GM23338 (cell line): ENCODE measurements around the gene DOP1B. TPM values are rescaled to one million over a fixed set of nuclear protein-coding genes. Genes with fewer than 3 reads are reported as not detected.

Experiments
- ATAC-seq: fragments of 200-7000 bp; cut with Tn5 transposase; 3 replicates; pipeline ENCODE4 v1.9.1; 2020
- DNase-seq: peaks from one replicate; pipeline ENCODE4 v3.0.0-alpha.2; 2015; ENCODE audit warnings: low spot score
- H2AFZ ChIP-seq: fragments of 200-600 bp; sonication (generic); 2 replicates; pipeline ENCODE4 v1.8.0; 2016; ENCODE audit warnings: antibody characterized with exemption, mild to moderate bottlenecking, moderate library complexity
- H3F3A ChIP-seq: fragments of 200-600 bp; sonication (generic); replicated peaks from 2 replicates; pipeline ENCODE4 v1.8.0; 2017; ENCODE audit warnings: antibody characterized with exemption, mixed run types, low read depth
- H3K27ac ChIP-seq: fragments of 200-600 bp; sonication (generic); 2 replicates; pipeline ENCODE4 v1.6.1; 2016; ENCODE audit warnings: low read depth
- H3K27me3 ChIP-seq: fragments of 200-600 bp; sonication (generic); 2 replicates; pipeline ENCODE4 v1.8.0; 2016; ENCODE audit warnings: mild to moderate bottlenecking, mixed run types, moderate library complexity; ENCODE audit not compliant: insufficient read depth
- H3K36me3 ChIP-seq: fragments of 200-600 bp; sonication (generic); 2 replicates; pipeline ENCODE4 v1.8.0; 2016; ENCODE audit warnings: mild to moderate bottlenecking; ENCODE audit not compliant: insufficient read depth
- H3K4me1 ChIP-seq: fragments of 200-600 bp; sonication (generic); 2 replicates; pipeline ENCODE4 v1.8.0; 2016; ENCODE audit warnings: mild to moderate bottlenecking, moderate library complexity; ENCODE audit not compliant: insufficient read depth
- H3K4me2 ChIP-seq: fragments of 200-600 bp; sonication (generic); 2 replicates; pipeline ENCODE4 v1.7.1; 2017; ENCODE audit warnings: mixed run types
- H3K4me3 ChIP-seq: fragments of 200-600 bp; sonication (generic); 2 replicates; pipeline ENCODE4 v1.6.1; 2016; ENCODE audit warnings: mixed run types
- H3K79me2 ChIP-seq: fragments of 200-600 bp; sonication (generic); replicated peaks from 2 replicates; pipeline ENCODE4 v1.8.0; 2017; ENCODE audit warnings: mild to moderate bottlenecking; ENCODE audit not compliant: insufficient read depth
- H3K9me2 ChIP-seq: fragments of 200-600 bp; sonication (generic); 2 replicates; pipeline ENCODE4 v1.8.0; 2017; ENCODE audit not compliant: insufficient read depth
- H4K20me1 ChIP-seq: fragments of 200-600 bp; sonication (generic); replicated peaks from 2 replicates; pipeline ENCODE4 v1.8.0; 2017; ENCODE audit warnings: mild to moderate bottlenecking; ENCODE audit not compliant: insufficient read depth
- H3K27ac Mint-ChIP-seq: 2 replicates; pipeline ENCODE4 v1.8.0; 2020; ENCODE audit warnings: inconsistent platforms, mild to moderate bottlenecking, moderate library complexity, mixed read lengths
- H3K27me3 Mint-ChIP-seq: 3 replicates; pipeline ENCODE4 v1.8.0; 2022; ENCODE audit warnings: low read depth, mild to moderate bottlenecking, moderate library complexity, mixed read lengths, inconsistent platforms; ENCODE audit not compliant: insufficient read depth, poor library complexity
- H3K36me3 Mint-ChIP-seq: 3 replicates; pipeline ENCODE4 v1.8.0; 2021; ENCODE audit warnings: low read depth, mild to moderate bottlenecking, inconsistent platforms, moderate library complexity, mixed read lengths
- H3K4me1 Mint-ChIP-seq: 3 replicates; pipeline ENCODE4 v1.8.0; 2020; ENCODE audit warnings: mild to moderate bottlenecking, inconsistent platforms, mixed read lengths
- H3K4me3 Mint-ChIP-seq: 3 replicates; pipeline ENCODE4 v1.8.0; 2021; ENCODE audit warnings: moderate library complexity, mild to moderate bottlenecking, inconsistent platforms, mixed read lengths
- H3K9me3 Mint-ChIP-seq: 3 replicates; pipeline ENCODE4 v1.8.0; 2020; ENCODE audit warnings: moderate library complexity, mild to moderate bottlenecking, inconsistent platforms, mixed read lengths
- CREB1 ChIP-seq: fragments of 250-450 bp; sonication (Bioruptor Pico); IDR thresholded peaks from 2 replicates; pipeline ENCODE4 v1.5.0; 2020; ENCODE audit warnings: low read depth, mild to moderate bottlenecking, moderate library complexity
- EZH2 ChIP-seq: fragments of 200-600 bp; sonication (generic); IDR thresholded peaks from one replicate; pipeline ENCODE4 v1.8.0; 2017; ENCODE audit warnings: antibody characterized with exemption, mild to moderate bottlenecking, low read depth; ENCODE audit not compliant: unreplicated experiment
- EZH2phosphoT487 ChIP-seq: fragments of 200-600 bp; sonication (generic); IDR thresholded peaks from one replicate; pipeline ENCODE4 v1.8.1; 2018; ENCODE audit warnings: antibody characterized with exemption; ENCODE audit not compliant: unreplicated experiment
- JUNB ChIP-seq: IDR thresholded peaks from one replicate; pipeline ENCODE4 v1.6.1; 2016; ENCODE audit warnings: antibody characterized with exemption; ENCODE audit not compliant: unreplicated experiment
- NANOG ChIP-seq: IDR thresholded peaks from 2 replicates; pipeline ENCODE4 v1.6.1; 2016; ENCODE audit warnings: antibody characterized with exemption, borderline replicate concordance
- POLR2AphosphoS5 ChIP-seq: IDR thresholded peaks from 2 replicates; pipeline ENCODE4 v1.6.1; 2016; ENCODE audit warnings: antibody characterized with exemption, low read depth
- STAT1 ChIP-seq: IDR thresholded peaks from one replicate; pipeline ENCODE4 v1.6.1; 2016; ENCODE audit warnings: antibody characterized with exemption; ENCODE audit not compliant: unreplicated experiment
- ZNF114 ChIP-seq: fragments of 250-450 bp; sonication (Bioruptor Pico); IDR thresholded peaks from 2 replicates; pipeline ENCODE4 v1.5.0; 2020; ENCODE audit warnings: mild to moderate bottlenecking, moderate library complexity
- ZNF331 ChIP-seq: fragments of 250-450 bp; sonication (Bioruptor Pico); IDR thresholded peaks from 2 replicates; pipeline ENCODE4 v1.5.0; 2020; ENCODE audit warnings: low read depth, mild to moderate bottlenecking, moderate library complexity
- polyA plus RNA-seq: library from polyadenylated mRNA; unstranded; fragments of >200 nt; fragmentation: Nextera tagmentation; extraction: Ambion mirVana; gene quantifications from 2 replicates; pipeline ENCODE4 v1.2.1, GENCODE V29; 2016
- total RNA-seq: library from RNA; depleted of rRNA; stranded (reverse); fragments of >200 nt; shearing (Covaris generic); gene quantifications from 2 replicates; pipeline ENCODE4 v1.2.3, GENCODE V29; 2014
- TF ChIP-seq, protein P1 (sequence below): IDR thresholded peaks from 2 replicates; pipeline ENCODE4 v1.6.1; 2016; ENCODE audit warnings: antibody characterized with exemption
- TF ChIP-seq, protein P2 (sequence below): fragments of 250-450 bp; sonication (Bioruptor Pico); IDR thresholded peaks from 2 replicates; pipeline ENCODE4 v1.5.0; 2020; ENCODE audit warnings: mild to moderate bottlenecking, moderate library complexity
- TF ChIP-seq, protein P3 (sequence below), 2 experiments: fragments of 200-600 bp in 1 of 2; sonication (generic) in 1 of 2; conservative IDR thresholded peaks; 2 replicates each; pipeline versions ENCODE4 v1.5.1 to v1.6.1; 2016 to 2017; ENCODE audit warnings: antibody characterized with exemption in 2 of 2, low read depth in 2 of 2, mild to moderate bottlenecking in 2 of 2, moderate library complexity in 1 of 2
- TF ChIP-seq, protein P4 (sequence below): IDR thresholded peaks from one replicate; pipeline ENCODE4 v1.6.1; 2018; ENCODE audit warnings: antibody characterized with exemption; ENCODE audit not compliant: unreplicated experiment

Gene DOP1B
- total and polyA plus RNA-seq, 2 experiments from 2014 or later = 4.9 to 18.0 TPM

DNA sequence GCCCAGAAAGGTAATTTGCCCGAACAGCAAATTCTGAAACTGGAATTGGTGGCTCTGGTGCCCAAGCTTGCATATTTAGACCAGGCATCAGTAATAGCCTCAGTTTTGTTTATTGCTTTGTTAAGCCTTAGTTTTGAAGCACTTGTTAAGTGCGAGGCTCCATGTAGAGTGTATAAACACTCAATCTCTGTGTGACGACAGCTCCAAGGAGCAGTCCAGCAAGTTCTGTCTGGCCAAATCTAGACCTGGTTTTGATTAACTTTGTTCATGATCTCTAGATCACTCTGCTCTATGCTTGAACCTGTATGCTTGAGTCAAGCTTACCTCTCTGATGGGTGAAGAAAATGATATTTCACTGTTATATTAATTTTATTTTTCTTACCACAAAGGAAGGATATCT is 37.4 kb downstream of the DOP1B start:
- TF ChIP-seq JUNB = no peak
- no peak for TF ChIP-seq EZH2
- TF ChIP-seq, protein P1, sequence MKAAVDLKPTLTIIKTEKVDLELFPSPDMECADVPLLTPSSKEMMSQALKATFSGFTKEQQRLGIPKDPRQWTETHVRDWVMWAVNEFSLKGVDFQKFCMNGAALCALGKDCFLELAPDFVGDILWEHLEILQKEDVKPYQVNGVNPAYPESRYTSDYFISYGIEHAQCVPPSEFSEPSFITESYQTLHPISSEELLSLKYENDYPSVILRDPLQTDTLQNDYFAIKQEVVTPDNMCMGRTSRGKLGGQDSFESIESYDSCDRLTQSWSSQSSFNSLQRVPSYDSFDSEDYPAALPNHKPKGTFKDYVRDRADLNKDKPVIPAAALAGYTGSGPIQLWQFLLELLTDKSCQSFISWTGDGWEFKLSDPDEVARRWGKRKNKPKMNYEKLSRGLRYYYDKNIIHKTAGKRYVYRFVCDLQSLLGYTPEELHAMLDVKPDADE = no peak
- no peak for TF ChIP-seq CREB1
- no peak for TF ChIP-seq ZNF114 (CRISPR knock-in tag)
- TF ChIP-seq, protein P2, sequence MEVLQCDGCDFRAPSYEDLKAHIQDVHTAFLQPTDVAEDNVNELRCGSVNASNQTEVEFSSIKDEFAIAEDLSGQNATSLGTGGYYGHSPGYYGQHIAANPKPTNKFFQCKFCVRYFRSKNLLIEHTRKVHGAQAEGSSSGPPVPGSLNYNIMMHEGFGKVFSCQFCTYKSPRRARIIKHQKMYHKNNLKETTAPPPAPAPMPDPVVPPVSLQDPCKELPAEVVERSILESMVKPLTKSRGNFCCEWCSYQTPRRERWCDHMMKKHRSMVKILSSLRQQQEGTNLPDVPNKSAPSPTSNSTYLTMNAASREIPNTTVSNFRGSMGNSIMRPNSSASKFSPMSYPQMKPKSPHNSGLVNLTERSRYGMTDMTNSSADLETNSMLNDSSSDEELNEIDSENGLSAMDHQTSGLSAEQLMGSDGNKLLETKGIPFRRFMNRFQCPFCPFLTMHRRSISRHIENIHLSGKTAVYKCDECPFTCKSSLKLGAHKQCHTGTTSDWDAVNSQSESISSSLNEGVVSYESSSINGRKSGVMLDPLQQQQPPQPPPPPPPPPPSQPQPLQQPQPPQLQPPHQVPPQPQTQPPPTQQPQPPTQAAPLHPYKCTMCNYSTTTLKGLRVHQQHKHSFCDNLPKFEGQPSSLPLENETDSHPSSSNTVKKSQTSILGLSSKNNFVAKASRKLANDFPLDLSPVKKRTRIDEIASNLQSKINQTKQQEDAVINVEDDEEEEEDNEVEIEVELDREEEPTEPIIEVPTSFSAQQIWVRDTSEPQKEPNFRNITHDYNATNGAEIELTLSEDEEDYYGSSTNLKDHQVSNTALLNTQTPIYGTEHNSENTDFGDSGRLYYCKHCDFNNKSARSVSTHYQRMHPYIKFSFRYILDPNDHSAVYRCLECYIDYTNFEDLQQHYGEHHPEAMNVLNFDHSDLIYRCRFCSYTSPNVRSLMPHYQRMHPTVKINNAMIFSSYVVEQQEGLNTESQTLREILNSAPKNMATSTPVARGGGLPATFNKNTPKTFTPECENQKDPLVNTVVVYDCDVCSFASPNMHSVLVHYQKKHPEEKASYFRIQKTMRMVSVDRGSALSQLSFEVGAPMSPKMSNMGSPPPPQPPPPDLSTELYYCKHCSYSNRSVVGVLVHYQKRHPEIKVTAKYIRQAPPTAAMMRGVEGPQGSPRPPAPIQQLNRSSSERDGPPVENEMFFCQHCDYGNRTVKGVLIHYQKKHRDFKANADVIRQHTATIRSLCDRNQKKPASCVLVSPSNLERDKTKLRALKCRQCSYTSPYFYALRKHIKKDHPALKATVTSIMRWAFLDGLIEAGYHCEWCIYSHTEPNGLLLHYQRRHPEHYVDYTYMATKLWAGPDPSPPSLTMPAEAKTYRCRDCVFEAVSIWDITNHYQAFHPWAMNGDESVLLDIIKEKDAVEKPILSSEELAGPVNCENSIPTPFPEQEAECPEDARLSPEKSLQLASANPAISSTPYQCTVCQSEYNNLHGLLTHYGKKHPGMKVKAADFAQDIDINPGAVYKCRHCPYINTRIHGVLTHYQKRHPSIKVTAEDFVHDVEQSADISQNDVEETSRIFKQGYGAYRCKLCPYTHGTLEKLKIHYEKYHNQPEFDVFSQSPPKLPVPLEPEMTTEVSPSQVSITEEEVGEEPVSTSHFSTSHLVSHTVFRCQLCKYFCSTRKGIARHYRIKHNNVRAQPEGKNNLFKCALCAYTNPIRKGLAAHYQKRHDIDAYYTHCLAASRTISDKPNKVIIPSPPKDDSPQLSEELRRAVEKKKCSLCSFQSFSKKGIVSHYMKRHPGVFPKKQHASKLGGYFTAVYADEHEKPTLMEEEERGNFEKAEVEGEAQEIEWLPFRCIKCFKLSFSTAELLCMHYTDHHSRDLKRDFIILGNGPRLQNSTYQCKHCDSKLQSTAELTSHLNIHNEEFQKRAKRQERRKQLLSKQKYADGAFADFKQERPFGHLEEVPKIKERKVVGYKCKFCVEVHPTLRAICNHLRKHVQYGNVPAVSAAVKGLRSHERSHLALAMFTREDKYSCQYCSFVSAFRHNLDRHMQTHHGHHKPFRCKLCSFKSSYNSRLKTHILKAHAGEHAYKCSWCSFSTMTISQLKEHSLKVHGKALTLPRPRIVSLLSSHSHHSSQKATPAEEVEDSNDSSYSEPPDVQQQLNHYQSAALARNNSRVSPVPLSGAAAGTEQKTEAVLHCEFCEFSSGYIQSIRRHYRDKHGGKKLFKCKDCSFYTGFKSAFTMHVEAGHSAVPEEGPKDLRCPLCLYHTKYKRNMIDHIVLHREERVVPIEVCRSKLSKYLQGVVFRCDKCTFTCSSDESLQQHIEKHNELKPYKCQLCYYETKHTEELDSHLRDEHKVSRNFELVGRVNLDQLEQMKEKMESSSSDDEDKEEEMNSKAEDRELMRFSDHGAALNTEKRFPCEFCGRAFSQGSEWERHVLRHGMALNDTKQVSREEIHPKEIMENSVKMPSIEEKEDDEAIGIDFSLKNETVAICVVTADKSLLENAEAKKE (CRISPR knock-in tag) = no peak
- no peak for TF ChIP-seq STAT1
- no peak for TF ChIP-seq NANOG
- no peak for TF ChIP-seq ZNF331 (CRISPR knock-in tag)
- no peak for TF ChIP-seq EZH2phosphoT487
- TF ChIP-seq, protein P3, sequence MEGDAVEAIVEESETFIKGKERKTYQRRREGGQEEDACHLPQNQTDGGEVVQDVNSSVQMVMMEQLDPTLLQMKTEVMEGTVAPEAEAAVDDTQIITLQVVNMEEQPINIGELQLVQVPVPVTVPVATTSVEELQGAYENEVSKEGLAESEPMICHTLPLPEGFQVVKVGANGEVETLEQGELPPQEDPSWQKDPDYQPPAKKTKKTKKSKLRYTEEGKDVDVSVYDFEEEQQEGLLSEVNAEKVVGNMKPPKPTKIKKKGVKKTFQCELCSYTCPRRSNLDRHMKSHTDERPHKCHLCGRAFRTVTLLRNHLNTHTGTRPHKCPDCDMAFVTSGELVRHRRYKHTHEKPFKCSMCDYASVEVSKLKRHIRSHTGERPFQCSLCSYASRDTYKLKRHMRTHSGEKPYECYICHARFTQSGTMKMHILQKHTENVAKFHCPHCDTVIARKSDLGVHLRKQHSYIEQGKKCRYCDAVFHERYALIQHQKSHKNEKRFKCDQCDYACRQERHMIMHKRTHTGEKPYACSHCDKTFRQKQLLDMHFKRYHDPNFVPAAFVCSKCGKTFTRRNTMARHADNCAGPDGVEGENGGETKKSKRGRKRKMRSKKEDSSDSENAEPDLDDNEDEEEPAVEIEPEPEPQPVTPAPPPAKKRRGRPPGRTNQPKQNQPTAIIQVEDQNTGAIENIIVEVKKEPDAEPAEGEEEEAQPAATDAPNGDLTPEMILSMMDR (conservative IDR thresholded peaks at IDR 0.05; ENCODE audit: low read depth in 2 of 2) = no peak
- TF ChIP-seq, protein P4, sequence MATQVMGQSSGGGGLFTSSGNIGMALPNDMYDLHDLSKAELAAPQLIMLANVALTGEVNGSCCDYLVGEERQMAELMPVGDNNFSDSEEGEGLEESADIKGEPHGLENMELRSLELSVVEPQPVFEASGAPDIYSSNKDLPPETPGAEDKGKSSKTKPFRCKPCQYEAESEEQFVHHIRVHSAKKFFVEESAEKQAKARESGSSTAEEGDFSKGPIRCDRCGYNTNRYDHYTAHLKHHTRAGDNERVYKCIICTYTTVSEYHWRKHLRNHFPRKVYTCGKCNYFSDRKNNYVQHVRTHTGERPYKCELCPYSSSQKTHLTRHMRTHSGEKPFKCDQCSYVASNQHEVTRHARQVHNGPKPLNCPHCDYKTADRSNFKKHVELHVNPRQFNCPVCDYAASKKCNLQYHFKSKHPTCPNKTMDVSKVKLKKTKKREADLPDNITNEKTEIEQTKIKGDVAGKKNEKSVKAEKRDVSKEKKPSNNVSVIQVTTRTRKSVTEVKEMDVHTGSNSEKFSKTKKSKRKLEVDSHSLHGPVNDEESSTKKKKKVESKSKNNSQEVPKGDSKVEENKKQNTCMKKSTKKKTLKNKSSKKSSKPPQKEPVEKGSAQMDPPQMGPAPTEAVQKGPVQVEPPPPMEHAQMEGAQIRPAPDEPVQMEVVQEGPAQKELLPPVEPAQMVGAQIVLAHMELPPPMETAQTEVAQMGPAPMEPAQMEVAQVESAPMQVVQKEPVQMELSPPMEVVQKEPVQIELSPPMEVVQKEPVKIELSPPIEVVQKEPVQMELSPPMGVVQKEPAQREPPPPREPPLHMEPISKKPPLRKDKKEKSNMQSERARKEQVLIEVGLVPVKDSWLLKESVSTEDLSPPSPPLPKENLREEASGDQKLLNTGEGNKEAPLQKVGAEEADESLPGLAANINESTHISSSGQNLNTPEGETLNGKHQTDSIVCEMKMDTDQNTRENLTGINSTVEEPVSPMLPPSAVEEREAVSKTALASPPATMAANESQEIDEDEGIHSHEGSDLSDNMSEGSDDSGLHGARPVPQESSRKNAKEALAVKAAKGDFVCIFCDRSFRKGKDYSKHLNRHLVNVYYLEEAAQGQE = no peak
- TF ChIP-seq POLR2AphosphoS5 = no peak
- Histone ChIP-seq H3K27me3 (no peaks in the 10 kb centered on the region), H3K4me2 (no peak overlapping the region), H3K9me2 (no peaks in the 10 kb centered on the region), H4K20me1 (no peaks in the 10 kb centered on the region), H3K27ac (no peak overlapping the region), H3F3A (no peaks in the 10 kb centered on the region), H3K36me3 (no peaks in the 10 kb centered on the region), H3K4me3 (no peak overlapping the region), H2AFZ (no peak overlapping the region), H3K4me1 (no peaks in the 10 kb centered on the region), H3K79me2 (no peaks in the 10 kb centered on the region)
- H3K27me3 Mint-ChIP-seq = peaks cover 2% of the 10 kb centered on the region
- DNase-seq (no peak), ATAC-seq (no peak)
- H3K9me3 Mint-ChIP-seq = no peaks in the 10 kb centered on the region
- no peak overlapping the region for H3K27ac Mint-ChIP-seq
- H3K4me1 Mint-ChIP-seq = no peaks in the 10 kb centered on the region
- no peak overlapping the region for H3K4me3 Mint-ChIP-seq
- no peaks in the 10 kb centered on the region for H3K36me3 Mint-ChIP-seq
